ENCODE data around the gene TRPM5.

The TRPM5 gene, protein sequence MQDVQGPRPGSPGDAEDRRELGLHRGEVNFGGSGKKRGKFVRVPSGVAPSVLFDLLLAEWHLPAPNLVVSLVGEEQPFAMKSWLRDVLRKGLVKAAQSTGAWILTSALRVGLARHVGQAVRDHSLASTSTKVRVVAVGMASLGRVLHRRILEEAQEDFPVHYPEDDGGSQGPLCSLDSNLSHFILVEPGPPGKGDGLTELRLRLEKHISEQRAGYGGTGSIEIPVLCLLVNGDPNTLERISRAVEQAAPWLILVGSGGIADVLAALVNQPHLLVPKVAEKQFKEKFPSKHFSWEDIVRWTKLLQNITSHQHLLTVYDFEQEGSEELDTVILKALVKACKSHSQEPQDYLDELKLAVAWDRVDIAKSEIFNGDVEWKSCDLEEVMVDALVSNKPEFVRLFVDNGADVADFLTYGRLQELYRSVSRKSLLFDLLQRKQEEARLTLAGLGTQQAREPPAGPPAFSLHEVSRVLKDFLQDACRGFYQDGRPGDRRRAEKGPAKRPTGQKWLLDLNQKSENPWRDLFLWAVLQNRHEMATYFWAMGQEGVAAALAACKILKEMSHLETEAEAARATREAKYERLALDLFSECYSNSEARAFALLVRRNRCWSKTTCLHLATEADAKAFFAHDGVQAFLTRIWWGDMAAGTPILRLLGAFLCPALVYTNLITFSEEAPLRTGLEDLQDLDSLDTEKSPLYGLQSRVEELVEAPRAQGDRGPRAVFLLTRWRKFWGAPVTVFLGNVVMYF (N-terminal part only)

DNA sequence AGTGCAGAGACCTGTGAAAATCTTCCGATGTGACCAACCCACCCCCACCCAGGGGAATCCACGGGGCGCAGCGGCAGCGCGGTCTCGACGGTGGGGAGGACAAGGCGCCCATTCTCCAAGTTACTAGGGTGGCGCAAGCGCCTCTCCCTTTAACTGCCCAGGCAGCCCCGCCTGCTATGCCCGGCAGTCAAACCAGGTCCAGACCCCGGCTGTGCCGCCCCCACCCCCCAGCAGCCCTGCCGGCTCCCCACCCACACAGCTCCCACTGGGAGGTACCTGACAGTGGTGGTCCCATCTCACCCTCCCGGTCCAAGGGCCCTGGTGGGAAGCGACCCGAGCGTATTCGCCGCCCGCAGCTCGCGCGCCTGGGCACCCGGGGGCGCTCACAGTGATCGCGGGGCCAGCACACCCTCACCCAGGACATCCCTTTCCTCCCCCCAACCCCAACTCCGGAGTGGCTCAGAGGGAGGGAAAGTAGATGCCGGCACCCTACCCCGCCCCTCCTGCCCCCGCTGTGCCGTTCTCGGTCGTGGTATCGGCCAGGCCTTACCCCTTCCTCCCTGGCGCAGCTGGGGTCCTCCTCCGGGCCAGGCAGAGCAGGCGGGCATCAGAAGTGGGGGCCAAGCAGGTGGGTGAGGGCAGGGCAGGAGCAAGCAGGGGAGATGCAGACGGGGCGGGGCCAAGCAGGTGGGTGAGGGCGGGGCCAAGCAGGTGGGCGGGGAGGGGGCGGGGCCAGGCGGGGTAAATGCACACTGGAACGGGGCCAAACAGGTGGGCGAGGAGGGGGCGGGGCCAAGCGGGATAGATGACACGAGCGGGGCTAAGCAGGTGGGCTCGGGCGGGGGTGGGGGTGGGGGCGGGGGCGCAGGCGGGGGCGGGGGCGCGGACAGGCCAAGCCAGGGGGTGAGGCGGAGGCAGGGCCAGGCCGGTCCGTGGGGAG, at the start of gene TRPM5:
TSS of gene TRPM5 (minus strand) at position 634 of the 940 bp plus-strand sequence. CDS start 21,478 bp downstream, outside the sequence.
- Histone ChIP-seq H3K4me2 (peak within 1 kb of the TSS; percentile 95), H3K4me1 (ENCODE audit: low read depth, poor library complexity, severe bottlenecking) (peaks cover 55% of the 10 kb centered on the region), H3K4me3 (IDR thresholded peaks at IDR 0.05; ENCODE audit: insufficient read depth, low read depth, low read length) (no peak within 1 kb of the TSS), H3K9ac (peak within 1 kb of the TSS; percentile 46; the same call in 1 of the 2 replicates), H2AFZ (ENCODE audit: low read depth) (peak within 1 kb of the TSS; percentile 73), H3K27ac (no peak within 1 kb of the TSS), H4K20me1 (ENCODE audit: insufficient read depth) (no peaks in the 10 kb centered on the region), H3K36me3 (ENCODE audit: insufficient read depth) (no peaks in the 10 kb centered on the region), H3K79me2 (ENCODE audit: insufficient read depth, low read depth) (peaks cover 5% of the 10 kb centered on the region; the same call in 1 of the 2 replicates), H3K27me3 (ENCODE audit: insufficient read depth, low read depth) (no peaks in the 10 kb centered on the region)
- no peak for TF ChIP-seq CTCF (conservative IDR thresholded peaks at IDR 0.05; ENCODE audit: low read depth, low read length)

GRCh38 chr11:2489083-2489482, 44.8 kb upstream of the TRPM5 start:
- H3K79me2 ChIP-seq (ENCODE audit: insufficient read depth, low read depth): no peaks in the 10 kb centered on the region
- no peak for TF ChIP-seq CTCF (conservative IDR thresholded peaks at IDR 0.05; ENCODE audit: low read depth, low read length)

DNA sequence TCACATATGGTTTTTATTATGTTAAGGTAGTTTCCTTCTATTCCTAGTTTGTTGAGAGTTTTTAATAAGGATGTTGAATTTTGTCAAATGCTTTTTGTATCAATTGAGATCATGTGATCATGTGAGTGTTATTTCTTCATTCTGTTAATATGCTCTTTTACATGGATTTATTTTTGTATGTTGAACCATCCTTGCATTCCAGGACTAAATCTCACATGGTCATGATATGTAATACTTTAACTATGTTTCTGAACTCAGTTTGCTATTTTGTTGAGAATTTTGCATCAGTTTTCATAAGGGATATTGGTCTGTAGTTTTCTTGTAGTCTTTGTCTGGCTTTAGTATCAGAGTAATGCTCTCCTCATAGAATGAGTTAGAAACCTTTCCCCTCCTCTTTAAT, 43.7 kb upstream of the TRPM5 start:
- Histone ChIP-seq H3K4me1 (ENCODE audit: low read depth, poor library complexity, severe bottlenecking) (no peaks in the 10 kb centered on the region), H3K36me3 (ENCODE audit: insufficient read depth) (no peaks in the 10 kb centered on the region), H3K4me2 (no peak overlapping the region), H3K9ac (no peak overlapping the region), H3K27ac (no peak overlapping the region), H3K4me3 (IDR thresholded peaks at IDR 0.05; ENCODE audit: insufficient read depth, low read depth, low read length) (no peak overlapping the region), H3K79me2 (ENCODE audit: insufficient read depth, low read depth) (no peaks in the 10 kb centered on the region), H3K27me3 (ENCODE audit: insufficient read depth, low read depth) (no peaks in the 10 kb centered on the region), H4K20me1 (ENCODE audit: insufficient read depth) (no peaks in the 10 kb centered on the region), H2AFZ (ENCODE audit: low read depth) (no peak overlapping the region)
- no peak for TF ChIP-seq CTCF (conservative IDR thresholded peaks at IDR 0.05; ENCODE audit: low read depth, low read length)

More at GRCh38 chr11:2489083-2489482, 44.8 kb upstream of the TRPM5 start:
- H3K36me3 ChIP-seq (ENCODE audit: insufficient read depth): no peaks in the 10 kb centered on the region
- H4K20me1 ChIP-seq (ENCODE audit: insufficient read depth): no peaks in the 10 kb centered on the region
- no peak overlapping the region for H3K27ac ChIP-seq
- H3K4me2 ChIP-seq: no peak overlapping the region
- H3K4me3 ChIP-seq (IDR thresholded peaks at IDR 0.05; ENCODE audit: insufficient read depth, low read depth, low read length): no peak overlapping the region
- no peaks in the 10 kb centered on the region for H3K27me3 ChIP-seq (ENCODE audit: insufficient read depth, low read depth)
- H2AFZ ChIP-seq (ENCODE audit: low read depth): no peak overlapping the region
- H3K4me1 ChIP-seq (ENCODE audit: low read depth, poor library complexity, severe bottlenecking): no peaks in the 10 kb centered on the region
- no peak overlapping the region for H3K9ac ChIP-seq

GRCh38 chr11:2484576-2485125, 40.3 kb upstream of the TRPM5 start:
- Histone ChIP-seq H2AFZ (ENCODE audit: low read depth) (no peak overlapping the region), H3K4me1 (ENCODE audit: low read depth, poor library complexity, severe bottlenecking) (no peaks in the 10 kb centered on the region), H4K20me1 (ENCODE audit: insufficient read depth) (no peaks in the 10 kb centered on the region), H3K4me3 (IDR thresholded peaks at IDR 0.05; ENCODE audit: insufficient read depth, low read depth, low read length) (no peak overlapping the region), H3K27me3 (ENCODE audit: insufficient read depth, low read depth) (no peaks in the 10 kb centered on the region), H3K36me3 (ENCODE audit: insufficient read depth) (no peaks in the 10 kb centered on the region), H3K4me2 (no peak overlapping the region), H3K27ac (no peak overlapping the region), H3K9ac (no peak overlapping the region), H3K79me2 (ENCODE audit: insufficient read depth, low read depth) (no peaks in the 10 kb centered on the region)
- TF ChIP-seq CTCF (conservative IDR thresholded peaks at IDR 0.05; ENCODE audit: low read depth, low read length): no peak
